GM18517 (cell line): ENCODE data around the gene ANK2.
A peak's percentile ranks its signal among the peaks of the same experiment; 100 is the strongest.

Experiments
- ATAC-seq: cut with Tn5 transposase; IDR thresholded peaks from one replicate; pipeline ENCODE4 v1.9.1; 2021; ENCODE audit warnings: mild to moderate bottlenecking, moderate library complexity; ENCODE audit not compliant: unreplicated experiment

The ANK2 gene

DNA sequence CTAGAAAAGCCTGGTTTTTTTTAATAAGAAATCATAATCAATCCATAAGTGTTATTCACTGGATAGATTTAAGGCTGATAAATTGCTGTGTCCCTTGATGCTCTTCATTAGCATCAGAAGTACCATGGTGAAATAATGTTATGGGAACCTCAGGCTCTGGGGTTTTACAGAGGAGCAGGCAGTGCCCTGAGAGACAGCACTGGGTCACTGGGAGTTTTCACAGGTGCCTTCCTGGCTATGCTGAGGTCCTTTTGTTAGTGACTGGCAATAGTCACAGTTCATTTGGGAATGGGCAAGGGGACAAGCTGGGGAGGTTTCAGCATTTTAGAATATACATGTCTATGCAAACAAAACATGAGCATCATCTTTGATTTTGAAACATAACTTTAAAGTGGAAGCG, 38.6 kb downstream of the ANK2 start:
- no peak for ATAC-seq

DNA sequence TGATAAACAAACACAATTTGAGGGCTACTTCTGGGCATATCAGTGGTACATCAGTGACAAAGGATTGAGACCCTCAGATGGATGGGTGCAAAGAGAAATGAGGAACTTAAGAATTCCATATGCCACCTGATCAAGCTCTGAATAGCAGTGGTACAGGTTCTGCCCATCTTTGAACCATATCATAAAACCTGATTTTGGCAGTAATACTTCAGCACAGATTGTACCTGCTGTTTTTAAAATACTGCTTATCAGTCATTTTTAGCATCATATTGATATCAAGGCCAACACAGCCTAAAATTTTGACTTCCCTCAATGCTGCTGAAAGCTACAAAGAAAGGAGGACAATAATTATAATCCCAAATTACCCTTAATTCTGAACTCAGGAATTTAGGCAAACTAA, 41.5 kb downstream of the ANK2 start:
- ATAC-seq = no peak

DNA sequence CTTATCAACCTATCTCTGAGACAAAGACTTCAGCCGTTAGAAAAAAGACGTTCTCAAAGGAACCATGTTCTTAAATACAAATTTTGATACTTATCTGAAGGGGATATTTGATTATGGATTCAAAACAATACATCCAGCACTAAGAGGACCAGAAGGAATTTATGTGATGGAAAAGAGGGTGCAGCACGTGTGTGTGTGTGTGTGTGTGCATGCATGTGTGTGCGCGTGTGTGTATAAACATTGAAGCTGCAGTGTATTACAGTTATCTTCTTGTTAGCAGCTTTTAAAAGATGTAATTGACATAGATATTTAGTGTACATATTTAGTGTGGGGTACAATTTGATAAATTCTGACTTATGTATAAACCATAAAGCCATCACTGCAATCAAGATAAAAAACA, 44.9 kb downstream of the ANK2 start:
- no peak for ATAC-seq

DNA sequence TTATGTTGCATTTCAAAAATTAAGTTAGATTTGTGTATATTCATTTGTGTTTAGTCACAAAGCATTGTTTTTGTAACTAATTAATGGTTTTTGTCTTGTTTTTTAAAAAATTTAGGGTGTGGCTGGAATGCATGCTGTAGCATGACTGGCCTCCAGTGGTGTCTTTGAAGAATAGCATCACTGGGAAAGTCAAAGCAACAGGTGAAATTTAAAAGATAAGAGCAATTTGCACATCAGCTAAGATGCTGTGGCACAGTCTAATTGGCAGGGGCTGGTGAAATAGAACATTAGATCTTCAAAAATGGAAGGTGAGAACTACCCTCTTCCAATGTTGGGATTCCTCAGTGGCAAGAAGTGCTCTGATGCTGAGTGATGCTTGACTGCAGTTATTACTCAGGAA, 45.3 kb downstream of the ANK2 start:
- ATAC-seq = no peak

DNA sequence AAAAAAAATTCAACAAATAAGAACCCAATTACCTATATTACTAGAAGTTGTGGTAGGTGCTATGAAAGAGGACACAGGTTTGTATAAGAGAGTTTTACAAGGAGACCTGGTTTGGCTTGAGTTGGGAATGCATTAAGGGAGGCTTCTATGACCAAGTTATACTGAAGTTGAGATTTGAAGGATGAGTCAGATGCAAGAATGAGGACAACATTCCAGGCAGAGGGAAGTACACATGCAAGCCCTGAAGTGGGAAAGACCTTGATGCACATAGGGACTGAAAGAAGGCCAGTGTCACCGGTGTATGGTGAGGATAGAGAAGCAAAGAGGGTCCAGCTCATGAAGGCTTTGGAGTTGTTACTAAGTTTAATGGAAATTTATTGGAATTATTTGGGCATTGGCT, 52.2 kb downstream of the ANK2 start:
- no peak for ATAC-seq

DNA sequence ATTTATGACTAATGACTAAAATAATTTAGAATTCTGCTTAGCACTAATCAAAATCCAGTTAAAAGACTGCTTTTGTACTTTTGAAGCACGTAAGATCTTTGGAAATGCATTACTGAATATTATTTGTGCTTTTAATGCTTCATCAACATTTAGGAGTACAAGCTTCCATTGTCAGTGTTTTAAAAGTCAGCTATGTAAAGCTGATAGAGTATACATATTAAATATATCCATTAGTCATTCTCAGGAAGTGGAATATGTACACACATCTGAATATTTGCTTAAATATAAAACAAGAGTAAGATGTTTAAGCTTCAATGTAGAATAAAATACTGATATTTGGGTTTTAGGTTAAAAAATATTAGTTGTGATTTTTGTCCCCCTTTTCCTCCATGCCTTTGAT, 54.1 kb downstream of the ANK2 start:
- no peak for ATAC-seq

DNA sequence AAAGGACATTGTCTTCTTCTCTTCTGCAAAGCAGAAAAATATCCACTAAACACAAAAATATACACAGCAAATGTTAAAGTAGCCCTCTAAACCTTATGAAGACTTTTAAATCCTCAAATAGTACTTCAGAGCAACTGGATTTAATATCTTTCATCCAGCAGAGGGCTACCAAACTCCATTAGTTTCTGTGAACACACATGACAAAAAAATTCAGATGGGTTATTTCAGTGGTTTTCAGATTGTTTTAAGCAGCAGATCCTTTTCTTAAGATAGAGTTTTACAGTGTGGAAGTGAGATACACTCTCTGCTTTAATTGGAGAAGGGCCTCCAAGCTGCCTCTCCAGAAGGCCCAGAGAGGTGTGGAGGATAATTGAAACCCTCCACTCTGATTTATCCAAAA, 56.7 kb downstream of the ANK2 start:
- no peak for ATAC-seq

DNA sequence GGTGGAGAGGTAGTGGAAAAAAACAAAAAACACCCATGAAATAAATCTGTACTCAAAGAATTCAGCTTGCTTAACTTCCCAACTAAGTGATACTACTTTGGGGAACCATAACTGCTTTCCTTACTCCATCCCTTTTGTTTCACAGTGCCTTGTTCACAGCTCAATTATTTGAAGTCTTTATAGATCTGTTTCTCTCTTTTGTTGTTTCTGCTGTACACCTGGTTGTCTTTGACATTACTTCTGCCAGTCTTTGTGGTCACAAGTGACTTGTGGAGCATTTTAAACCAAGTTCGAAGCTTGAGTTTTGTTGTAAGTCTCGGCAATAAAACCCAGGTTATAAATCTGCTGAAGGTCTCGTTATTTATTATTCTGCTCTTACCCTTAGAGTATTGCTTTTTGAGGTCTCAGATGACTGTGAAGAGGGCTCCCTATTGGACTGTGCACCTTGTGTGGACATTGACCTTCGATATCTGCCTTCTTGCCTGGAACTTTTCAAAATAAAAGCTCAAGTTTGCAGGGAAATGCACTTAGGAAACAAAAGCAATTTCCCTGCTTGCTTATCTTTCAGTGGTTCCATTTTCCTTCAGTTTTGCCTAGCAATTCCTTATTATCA, 59.8 kb downstream of the ANK2 start:
- ATAC-seq = no peak

DNA sequence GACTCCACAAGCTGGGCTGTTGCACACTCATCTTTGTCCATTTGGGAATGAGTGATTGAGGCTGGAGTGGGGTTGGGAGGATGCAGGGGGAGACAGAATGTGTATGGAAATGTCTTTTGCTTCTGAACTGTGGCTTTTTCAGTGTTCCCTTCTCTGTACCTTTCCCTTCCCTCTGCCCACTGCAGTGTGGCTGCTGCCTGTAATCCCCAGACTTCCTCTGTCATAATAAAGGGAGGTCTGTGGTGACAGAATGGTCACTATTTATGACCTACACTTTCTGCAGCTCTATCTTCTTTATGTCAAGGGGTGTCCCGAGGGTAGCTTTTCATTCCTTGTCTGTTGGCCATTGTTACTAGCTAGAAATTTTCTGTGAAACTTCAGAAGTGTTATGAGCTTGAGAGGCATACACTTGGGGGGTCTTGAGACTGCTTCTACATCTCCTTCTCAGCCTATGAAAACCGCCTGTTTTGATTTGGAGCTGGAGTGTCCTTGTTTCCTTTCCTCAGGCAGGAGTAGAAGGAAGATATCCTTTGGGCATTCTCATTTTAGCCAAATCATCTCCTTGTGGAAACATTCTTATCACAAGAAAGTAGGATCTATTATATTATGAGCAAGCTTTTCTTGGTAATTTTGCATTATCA, 63.0 kb downstream of the ANK2 start:
- ATAC-seq = no peak

DNA sequence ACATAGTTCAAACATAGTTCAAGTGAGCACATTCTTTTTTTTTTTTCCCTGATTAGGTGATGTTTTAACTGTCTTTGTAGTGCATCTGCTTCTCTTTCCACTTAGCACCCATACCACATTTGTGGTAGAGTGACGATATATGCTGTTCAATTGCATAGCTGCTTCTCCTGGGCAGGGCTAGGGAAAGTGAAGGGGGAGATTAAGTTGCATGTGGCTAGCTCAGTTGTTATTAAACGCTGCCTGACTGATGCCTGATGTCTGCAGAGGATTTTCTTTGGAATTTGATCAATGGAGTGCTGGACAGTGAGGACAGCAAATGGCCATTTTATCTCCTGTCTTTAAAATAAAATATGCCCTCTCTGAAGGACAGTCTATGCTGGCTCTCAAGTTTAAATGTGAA, 63.7 kb downstream of the ANK2 start:
- ATAC-seq = no peak

DNA sequence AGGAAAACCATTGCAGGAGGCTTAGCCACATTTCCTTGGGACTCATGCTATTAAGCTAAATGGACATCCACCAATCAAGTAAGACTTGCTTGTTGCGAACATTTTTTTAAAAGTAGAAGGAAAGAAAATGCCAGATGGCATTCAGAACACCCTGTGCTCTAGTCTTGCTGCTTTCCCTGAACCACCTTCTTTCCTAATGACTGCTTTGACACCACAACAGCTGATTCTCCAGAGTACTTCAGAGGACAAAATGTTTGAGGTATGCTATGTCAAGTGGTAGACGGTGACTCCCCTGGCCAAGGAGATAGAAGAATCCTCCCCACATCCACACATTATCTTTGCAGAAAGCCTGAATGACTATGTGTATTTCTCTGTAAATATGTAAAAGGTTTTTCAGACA, 65.4 kb downstream of the ANK2 start:
- ATAC-seq = no peak

DNA sequence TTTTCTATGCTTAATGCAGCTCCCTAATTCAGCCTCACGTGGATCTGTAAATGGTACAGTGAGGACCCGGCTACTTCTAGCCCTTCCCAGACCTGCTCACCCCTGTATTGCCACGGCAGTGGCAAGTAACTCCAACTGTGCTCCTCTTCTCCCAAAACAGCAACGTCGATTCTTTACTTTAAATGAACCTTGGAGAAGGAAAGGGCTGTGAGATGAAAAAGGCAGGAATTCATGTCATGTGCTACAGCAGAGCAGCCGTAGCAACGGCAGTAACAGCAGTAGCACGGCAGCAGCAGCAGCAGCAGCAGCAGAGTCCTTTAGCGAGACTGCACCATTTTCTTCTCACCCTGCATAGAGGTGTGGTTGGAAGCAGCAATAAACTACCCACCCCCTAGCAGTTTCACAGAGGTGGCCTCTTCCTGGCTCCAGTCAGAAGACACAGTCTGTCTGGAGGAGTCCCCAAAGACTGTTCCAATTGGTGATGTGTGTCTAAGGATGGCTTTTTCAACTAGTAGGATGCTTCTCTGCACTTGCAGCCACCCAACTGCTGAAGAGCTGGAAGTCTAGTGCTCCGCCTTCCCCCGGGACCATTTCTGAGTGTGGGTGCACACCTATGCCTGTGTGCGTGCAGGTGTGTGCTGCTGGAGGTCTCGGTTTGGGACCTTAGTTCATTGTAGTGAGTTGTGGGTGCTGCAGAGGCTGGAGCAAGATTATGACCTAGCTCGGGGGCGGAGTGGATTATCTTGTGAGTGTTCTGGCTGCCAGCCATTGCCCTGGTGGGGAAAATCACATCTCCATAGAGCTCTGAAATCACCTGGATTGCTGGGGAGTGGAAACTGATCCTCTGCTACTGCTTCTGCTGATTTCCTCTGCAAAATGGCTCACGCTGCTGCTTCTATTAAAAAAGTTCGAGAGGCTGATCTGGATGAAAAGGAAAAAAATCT, 67.2 kb downstream of the ANK2 start:
- ATAC-seq = no peak

DNA sequence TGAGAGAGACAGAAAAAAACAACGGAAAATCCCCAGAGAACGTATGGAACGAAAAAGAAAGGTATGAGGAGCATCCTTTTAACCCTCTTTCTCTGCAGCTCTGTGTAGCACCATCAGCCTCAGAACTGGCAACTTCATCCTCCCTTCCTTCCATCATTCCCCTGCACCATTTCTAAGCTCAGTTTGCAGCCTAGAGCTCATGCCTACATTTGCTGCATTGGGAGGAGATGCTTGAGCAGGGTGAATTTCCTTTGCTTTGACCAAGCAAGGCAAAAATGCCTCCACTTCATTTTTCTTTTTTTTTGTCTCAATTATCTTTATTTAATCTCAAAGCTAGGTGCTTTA, 67.9 kb downstream of the ANK2 start:
- ATAC-seq = no peak

DNA sequence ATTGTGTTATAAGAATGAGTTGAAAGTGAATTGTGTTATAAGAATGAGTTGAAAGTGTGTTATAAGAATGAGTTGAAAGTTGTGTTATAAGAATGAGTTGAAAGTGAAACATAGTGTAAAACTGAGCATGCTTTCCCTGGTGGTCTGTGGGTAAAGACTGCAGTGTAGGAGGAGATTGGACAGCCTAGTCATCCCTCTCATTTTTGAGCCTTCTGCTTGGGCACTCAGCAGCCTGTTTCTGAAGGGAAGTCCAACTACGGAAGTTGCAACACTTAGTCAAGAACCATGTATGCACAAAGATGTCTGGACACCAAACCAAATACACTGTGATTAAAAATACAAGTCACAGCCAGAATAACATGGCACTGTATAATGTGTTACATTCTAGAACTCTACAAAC, 72.6 kb downstream of the ANK2 start:
- no peak for ATAC-seq

DNA sequence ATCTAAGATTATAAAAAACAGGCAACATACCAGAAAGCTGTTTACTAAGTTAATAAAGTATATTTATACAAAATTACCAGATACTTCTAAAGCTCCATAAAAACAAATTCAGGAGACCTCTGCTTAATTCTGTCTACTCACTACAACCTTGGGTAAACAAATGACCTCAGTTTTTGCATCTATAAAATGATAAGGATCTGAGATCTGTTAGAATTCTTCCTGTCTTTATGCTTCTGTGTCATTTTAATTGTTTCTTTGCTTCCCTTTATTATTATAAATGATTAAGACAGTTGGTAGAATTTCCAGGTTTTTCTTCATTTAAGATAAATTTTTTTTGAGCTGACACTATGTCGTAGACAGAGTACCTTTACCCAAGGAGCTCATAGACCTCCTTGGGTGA, 76.0 kb downstream of the ANK2 start:
- ATAC-seq = no peak

DNA sequence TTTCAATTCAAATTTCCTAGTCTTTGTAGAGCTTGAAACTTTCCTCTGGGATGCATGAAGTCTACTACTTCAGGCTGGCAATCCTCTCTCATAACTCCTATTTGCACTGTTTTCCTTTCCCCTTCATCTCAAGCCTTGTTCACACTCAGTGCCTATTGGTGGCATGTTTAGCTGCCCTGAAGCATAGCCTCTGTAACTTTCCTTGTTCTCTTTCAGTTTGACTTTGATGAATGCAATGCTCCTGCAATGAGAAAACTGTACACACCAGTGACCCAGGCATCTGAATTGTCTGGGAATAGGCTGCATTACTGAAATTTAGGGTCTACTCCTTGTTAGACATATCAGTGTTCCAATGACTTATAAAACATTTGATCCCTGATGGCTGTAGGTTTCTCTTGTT, 81.7 kb downstream of the ANK2 start:
- no peak for ATAC-seq

DNA sequence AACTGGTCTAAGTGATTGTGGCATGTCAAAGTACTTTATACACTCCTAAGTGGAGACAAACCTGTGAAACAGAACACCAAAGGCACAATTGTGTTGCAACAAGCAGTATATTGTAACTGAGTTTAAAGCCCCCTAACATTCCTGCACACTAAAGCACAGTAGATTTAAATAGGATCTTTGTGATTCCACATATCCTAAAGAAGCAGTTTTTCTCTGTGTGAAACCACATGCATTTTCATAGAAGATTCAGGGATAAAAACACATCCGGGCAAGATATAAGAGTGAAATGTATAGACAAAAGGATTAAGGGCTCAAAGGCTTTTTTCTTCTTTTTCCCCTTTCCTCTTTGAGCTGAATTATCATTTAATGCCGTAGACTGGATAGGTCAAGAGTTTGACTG, 82.2 kb downstream of the ANK2 start:
- ATAC-seq = no peak

DNA sequence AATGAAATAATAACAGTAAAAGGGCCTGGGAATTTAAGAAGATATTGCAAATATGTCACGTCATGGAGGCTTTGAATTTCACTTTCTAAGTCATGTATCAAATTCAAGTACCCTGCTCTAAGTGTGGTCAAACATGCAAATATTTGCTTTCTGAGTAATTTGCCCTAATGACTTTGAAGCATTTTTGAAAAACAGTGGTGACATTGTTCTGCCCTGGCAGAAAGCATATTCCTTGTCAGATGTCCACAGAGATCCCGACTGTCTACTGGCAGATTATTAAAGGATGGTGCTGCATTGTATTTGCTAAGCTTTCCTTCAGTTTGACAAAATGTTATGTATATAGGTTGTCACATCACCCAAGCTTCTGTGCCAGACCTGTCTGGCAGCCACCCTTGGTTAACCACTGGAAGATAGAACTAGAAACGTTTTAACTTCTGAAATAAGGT, 92.5 kb downstream of the ANK2 start:
- peak; percentile 63 for ATAC-seq

DNA sequence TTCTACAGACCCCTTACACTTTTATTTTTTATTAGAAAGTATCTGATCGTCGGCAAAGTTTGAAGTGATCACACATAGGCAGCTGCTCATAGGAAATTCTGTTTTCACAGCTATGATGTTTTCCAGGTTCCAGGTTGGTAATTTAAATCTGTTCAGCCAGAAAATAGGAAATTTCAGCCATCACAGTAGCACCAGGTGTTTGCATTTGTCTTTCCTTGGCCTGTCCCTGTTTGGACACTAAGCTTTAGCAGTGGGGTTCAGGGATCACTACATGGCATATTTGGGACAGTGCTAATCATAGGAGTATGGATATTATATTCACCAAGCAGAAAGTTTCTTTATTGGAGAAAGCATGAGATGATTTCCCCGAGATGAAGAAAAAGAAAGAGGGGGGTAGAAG, 92.9 kb downstream of the ANK2 start:
- ATAC-seq = no peak

DNA sequence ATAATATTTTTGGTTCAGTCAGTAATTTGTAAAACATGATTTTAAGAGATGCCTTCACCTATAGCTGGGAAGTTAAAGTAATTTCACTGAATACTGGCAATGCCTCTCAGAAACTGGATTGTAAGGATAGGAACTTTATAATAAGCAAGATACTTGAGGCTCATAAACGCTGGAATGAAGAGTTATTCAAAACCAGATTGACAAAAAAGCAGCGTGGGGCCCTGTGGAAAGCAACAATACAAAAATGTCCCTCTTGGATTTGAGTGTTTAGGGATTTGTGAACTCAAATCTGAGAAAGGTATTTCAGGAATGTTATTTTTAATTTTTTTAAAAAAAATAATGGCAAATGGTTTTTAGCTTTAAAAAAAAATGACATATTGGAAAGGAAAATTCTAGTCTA, 94.6 kb downstream of the ANK2 start:
- no peak for ATAC-seq

DNA sequence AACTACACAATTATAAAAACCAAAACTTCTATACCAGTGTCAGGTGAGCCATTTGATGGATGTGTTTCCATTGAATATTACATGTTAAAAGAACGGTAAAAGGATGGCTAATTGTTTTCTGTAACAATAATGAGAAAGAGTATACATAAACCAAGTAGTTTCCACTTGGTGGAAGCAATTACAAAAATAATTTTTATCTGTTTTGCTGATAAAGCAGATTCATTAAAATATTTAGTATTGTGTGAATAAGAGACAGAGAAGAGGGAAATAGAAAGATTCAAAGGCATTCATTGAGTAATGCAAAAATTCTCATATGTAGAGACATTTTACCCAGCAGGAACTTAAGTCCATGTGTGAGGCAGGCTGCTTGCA, 95.7 kb downstream of the ANK2 start:
- ATAC-seq = no peak
